Esophagus squamous epithelium (tissue), 5 donors: ENCODE results near the gene RAB5B. TPM values are rescaled to one million over a fixed set of nuclear protein-coding genes. Genes with fewer than 3 reads are reported as not detected.
"Not testable (repeated sequence)": the region's sequence is repeated elsewhere in the genome, so short reads cannot be mapped to it uniquely, and the experiment has no call there.

Experiments
- DNase-seq: peaks from one replicate; lab custom pipeline; 2025; lab: John Stamatoyannopoulos, UW
- H3K27ac ChIP-seq, 4 donors: fragments of 200-600 bp; sonication (generic); one replicate each; pipeline ENCODE4 v1.5.1; 2016 to 2019; ENCODE audit warnings: mild to moderate bottlenecking in 1 of 4
- H3K27me3 ChIP-seq, 4 donors: fragments of 200-600 bp; sonication (generic); 1 replicate in 3 of 4; 2 replicates in 1 of 4; pipeline versions ENCODE4 v1.5.1 to v1.6.0; 2017 to 2021; ENCODE audit warnings: antibody characterized with exemption in 1 of 4
- H3K36me3 ChIP-seq, 3 donors: fragments of 200-600 bp; sonication (generic); one replicate each; pipeline ENCODE4 v1.5.1; 2016 to 2019
- H3K4me1 ChIP-seq, 3 donors: fragments of 200-600 bp; sonication (generic); one replicate each; pipeline ENCODE4 v1.5.1; 2017 to 2019
- H3K4me3 ChIP-seq, 4 donors: fragments of 200-600 bp; sonication (generic); 1 replicate in 3 of 4; 2 replicates in 1 of 4; pipeline ENCODE4 v1.5.1; 2016 to 2019; ENCODE audit warnings: mild to moderate bottlenecking in 2 of 4, moderate library complexity in 1 of 4
- H3K9me3 ChIP-seq, 3 donors: fragments of 200-600 bp; sonication (generic); one replicate each; pipeline ENCODE4 v1.5.1; 2016 to 2019
- POLR2A ChIP-seq, 4 donors: fragments of 450-650 bp; IDR thresholded peaks; one replicate each; pipeline ENCODE4 v1.6.1; 2017; ENCODE audit warnings: antibody characterized with exemption in 4 of 4, mild to moderate bottlenecking in 4 of 4, moderate library complexity in 3 of 4
- WGBS, 2 donors: methylation state at CpG; one replicate each; pipeline ENCODE4 v1.1.5; 2018; 5-methylcytosine and 5-hydroxymethylcytosine counted together
- intact Hi-C: fragments of 100-400 bp; cut with DNase I; formaldehyde crosslinking; loops from one replicate; pipeline ENCODE4 v1.15.0; 2022
- total RNA-seq, 4 donors: library from RNA; depleted of rRNA; stranded (reverse); fragments of >200 nt; gene quantifications; one replicate each; pipeline ENCODE4 v1.1.0, GENCODE V29; 2016
- TF ChIP-seq, protein P1 (sequence below), 6 experiments: fragments of 450-650 bp in 4 of 6; fragments of 200-600 bp in 2 of 6; sonication (generic) in 2 of 6; IDR thresholded peaks; one replicate each; pipeline ENCODE4 v1.5.1; 2016 to 2019; ENCODE audit warnings: antibody characterized with exemption in 6 of 6, mild to moderate bottlenecking in 4 of 6, moderate library complexity in 4 of 6
- donor health status: DM: yes; HTN: yes; CAD: no.

RAB5B gene
- total RNA-seq, 4 donors from 2014 or later, result 78.2 to 94.2 (median 86.4) TPM

DNA sequence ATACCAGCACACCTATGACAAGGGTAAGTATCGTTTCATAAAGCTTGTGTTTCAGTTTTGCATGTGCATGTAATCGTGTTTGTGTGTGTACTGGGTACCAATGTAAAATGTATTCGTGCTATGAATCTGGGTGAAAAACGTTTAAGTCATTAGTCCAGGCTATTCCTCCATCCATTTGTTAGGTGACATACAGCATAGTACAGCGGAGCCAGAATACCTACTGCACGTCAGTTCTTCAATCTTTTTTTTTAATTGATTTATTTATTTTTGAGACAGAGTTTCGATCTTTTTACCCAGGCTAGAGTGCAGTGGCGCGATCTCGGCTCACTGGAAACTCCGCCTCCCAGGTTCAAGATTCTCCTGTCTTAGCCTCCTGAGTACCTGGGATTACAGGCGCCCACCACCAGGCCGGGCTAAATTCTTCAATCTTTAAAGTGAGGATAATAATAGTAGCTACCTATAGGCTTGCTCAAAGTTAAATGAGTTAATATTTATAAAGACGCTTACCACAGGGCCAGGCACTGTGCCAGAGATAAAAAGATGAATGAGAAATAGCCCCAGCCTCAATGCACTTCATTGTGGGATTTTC is 67.2 kb downstream of the RAB5B start:
- WGBS, 2 donors, result 46 to 61% methylated on average over 14 of the region's 14 CpGs
- Histone ChIP-seq H3K9me3 (no peaks in the 10 kb centered on the region), H3K4me3 (peak overlapping the region; percentile 81 to 89 (median 82)), H3K27me3 (no peaks in the 10 kb centered on the region), H3K4me1 (peaks cover 9 to 24% (median 18%) of the 10 kb centered on the region in 3 donors), H3K27ac (peak overlapping the region; percentile 92 to 99 (median 96)), H3K36me3 (peaks cover 0 to 49% (median 21%) of the 10 kb centered on the region in 3 donors)
- DNase-seq, result no peak
- intact Hi-C loops, result loop anchor here (10.0 kb wide), 1 partner anchor 64 kb away; the partner anchor contains the start of gene PA2G4
- no peak for TF ChIP-seq POLR2A (IDR thresholded peaks at IDR 0.05)
- TF ChIP-seq, protein P1, sequence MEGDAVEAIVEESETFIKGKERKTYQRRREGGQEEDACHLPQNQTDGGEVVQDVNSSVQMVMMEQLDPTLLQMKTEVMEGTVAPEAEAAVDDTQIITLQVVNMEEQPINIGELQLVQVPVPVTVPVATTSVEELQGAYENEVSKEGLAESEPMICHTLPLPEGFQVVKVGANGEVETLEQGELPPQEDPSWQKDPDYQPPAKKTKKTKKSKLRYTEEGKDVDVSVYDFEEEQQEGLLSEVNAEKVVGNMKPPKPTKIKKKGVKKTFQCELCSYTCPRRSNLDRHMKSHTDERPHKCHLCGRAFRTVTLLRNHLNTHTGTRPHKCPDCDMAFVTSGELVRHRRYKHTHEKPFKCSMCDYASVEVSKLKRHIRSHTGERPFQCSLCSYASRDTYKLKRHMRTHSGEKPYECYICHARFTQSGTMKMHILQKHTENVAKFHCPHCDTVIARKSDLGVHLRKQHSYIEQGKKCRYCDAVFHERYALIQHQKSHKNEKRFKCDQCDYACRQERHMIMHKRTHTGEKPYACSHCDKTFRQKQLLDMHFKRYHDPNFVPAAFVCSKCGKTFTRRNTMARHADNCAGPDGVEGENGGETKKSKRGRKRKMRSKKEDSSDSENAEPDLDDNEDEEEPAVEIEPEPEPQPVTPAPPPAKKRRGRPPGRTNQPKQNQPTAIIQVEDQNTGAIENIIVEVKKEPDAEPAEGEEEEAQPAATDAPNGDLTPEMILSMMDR (IDR thresholded peaks at IDR 0.05), result peak in 2 of 6 experiments; percentile 16 to 30

GRCh38 chr12:56041552-56042429 is 67.9 kb downstream of the RAB5B start, which contains the start of gene RPS26:
TSS of gene RPS26 (plus strand) at chr12:56041918. CDS start at chr12:56042167, 249 bp downstream.
- peak within 1 kb of the TSS; percentile 81 to 89 (median 82) for H3K4me3 ChIP-seq
- DNase-seq, result peak; percentile 90
- peaks cover 9 to 26% (median 18%) of the 10 kb centered on the region in 3 donors for H3K4me1 ChIP-seq
- intact Hi-C loops, result loop anchor here (10.0 kb wide), 1 partner anchor 63 kb away; the partner anchor contains the start of gene PA2G4
- 0% methylated on average over 28 to 45 of the region's 50 CpGs for WGBS, 2 donors
- peak in 3 of 4 donors; percentile 14 to 95 (median 84) for TF ChIP-seq POLR2A (IDR thresholded peaks at IDR 0.05)
- TF ChIP-seq, protein P1 (IDR thresholded peaks at IDR 0.05), result peak in 3 of 6 experiments; percentile 12 to 61 (median 30)
- peak within 1 kb of the TSS; percentile 92 to 99 (median 96) for H3K27ac ChIP-seq
- H3K9me3 ChIP-seq, result no peaks in the 10 kb centered on the region
- H3K27me3 ChIP-seq, result no peaks in the 10 kb centered on the region
- peaks cover 0 to 44% (median 21%) of the 10 kb centered on the region in 3 donors for H3K36me3 ChIP-seq

DNA sequence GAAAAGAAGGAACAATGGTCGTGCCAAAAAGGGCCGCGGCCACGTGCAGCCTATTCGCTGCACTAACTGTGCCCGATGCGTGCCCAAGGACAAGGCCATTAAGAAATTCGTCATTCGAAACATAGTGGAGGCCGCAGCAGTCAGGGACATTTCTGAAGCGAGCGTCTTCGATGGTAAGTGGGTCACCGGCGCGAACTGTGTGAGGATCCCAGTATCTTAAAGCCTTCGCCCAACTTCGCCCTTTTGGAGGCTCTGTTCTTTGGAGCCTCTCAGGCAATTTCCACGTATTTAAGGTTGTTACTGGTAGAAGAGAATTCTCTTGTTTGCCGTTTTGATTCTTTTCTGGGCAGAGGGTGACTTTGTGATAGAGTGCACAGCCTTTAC is 68.5 kb downstream of the RAB5B start:
- intact Hi-C loops, result loop anchor here (10.0 kb wide), 1 partner anchor 62 kb away; the partner anchor contains the start of gene PA2G4
- 0 to 1% methylated on average over 11 to 17 of the region's 20 CpGs for WGBS, 2 donors

DNA sequence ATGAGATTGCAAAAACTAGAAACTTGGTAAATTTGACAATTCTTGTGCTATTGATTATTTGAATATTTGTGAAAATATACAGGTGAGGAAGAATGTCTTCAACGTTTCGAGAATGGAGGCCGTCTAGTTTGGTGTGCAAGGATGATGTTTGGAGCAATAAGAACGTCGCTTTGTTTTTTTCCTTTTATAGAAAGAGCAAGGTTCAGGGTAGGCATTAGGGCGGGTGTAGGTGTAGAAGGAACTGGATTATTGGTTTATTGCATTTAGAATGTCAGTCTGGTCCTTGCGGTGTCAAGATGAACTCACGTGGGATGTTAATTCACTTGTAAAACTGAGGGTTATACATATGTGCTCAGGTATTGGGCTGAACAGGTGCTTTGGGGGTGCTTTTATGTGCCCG is 69.0 kb downstream of the RAB5B start:
- peak overlapping the region in 3 of 4 donors; percentile 92 to 99 (median 94) for H3K27ac ChIP-seq
- no peaks in the 10 kb centered on the region for H3K9me3 ChIP-seq
- no peaks in the 10 kb centered on the region for H3K27me3 ChIP-seq
- H3K36me3 ChIP-seq, result peaks cover 0 to 35% (median 21%) of the 10 kb centered on the region in 3 donors
- 14 to 19% methylated on average over 9 of the region's 9 CpGs for WGBS, 2 donors
- DNase-seq, result no peak
- peaks cover 9 to 34% (median 21%) of the 10 kb centered on the region in 3 donors for H3K4me1 ChIP-seq
- TF ChIP-seq POLR2A (IDR thresholded peaks at IDR 0.05), result no peak
- TF ChIP-seq, protein P1 (IDR thresholded peaks at IDR 0.05), result no peak
- intact Hi-C loops, result loop anchor here (10.0 kb wide), 1 partner anchor 62 kb away; the partner anchor contains the start of gene PA2G4
- H3K4me3 ChIP-seq, result peak overlapping the region; percentile 81 to 89 (median 82)

More for the DNA sequence above, 68.5 kb downstream of the RAB5B start:
- Histone ChIP-seq H3K36me3 (peaks cover 0 to 38% (median 21%) of the 10 kb centered on the region in 3 donors), H3K4me1 (peaks cover 9 to 33% (median 21%) of the 10 kb centered on the region in 3 donors), H3K4me3 (peak overlapping the region; percentile 81 to 89 (median 82)), H3K27ac (peak overlapping the region; percentile 92 to 99 (median 96))
- H3K27me3 ChIP-seq, H3K9me3 ChIP-seq, DNase-seq: not testable (repeated sequence)

Other genes with a start within 250 kb of the RAB5B start
- 100 to 1,000 TPM; 144 to 349 (median 264) TPM for gene CD63, start 245.1 kb upstream of the RAB5B start, total RNA-seq
- gene GDF11, start 231.0 kb upstream of the RAB5B start, total RNA-seq, result 1 to 10 TPM in 3 of 4 donors, under 1 TPM in 1; 0.19 to 1.9 (median 1.5) TPM
- gene SARNP, start 156.4 kb upstream of the RAB5B start, total RNA-seq, result 10 to 100 TPM; 22.6 to 60.1 (median 53.7) TPM
- 10 to 100 TPM; 29.9 to 31.9 (median 31.1) TPM for gene ORMDL2, start 156.0 kb upstream of the RAB5B start, total RNA-seq
- 10 to 100 TPM; 15.3 to 30.2 (median 19.9) TPM for gene DNAJC14, start 144.5 kb upstream of the RAB5B start, total RNA-seq
- gene MMP19, start 131.1 kb upstream of the RAB5B start, total RNA-seq, result 1 to 10 TPM; 1.5 to 3.1 (median 1.8) TPM
- gene PYM1, start 46.2 kb upstream of the RAB5B start, total RNA-seq, result 100 to 1,000 TPM in 1 of 4 donors, 10 to 100 TPM in 3; 60.7 to 107 (median 85.0) TPM
- gene DGKA, start 42.9 kb upstream of the RAB5B start, total RNA-seq, result 100 to 1,000 TPM in 3 of 4 donors, 10 to 100 TPM in 1; 95.7 to 209 (median 159) TPM
- gene PMEL, start 8.0 kb upstream of the RAB5B start, total RNA-seq, result 1 to 10 TPM in 1 of 4 donors, under 1 TPM in 3; 0.48 to 3.4 (median 0.67) TPM
- gene CDK2, start 7.2 kb upstream of the RAB5B start, total RNA-seq, result 10 to 100 TPM; 11.1 to 22.6 (median 17.0) TPM
- gene SUOX, start 23.2 kb downstream of the RAB5B start, total RNA-seq, result 10 to 100 TPM; 16.0 to 30.0 (median 18.5) TPM
- gene IKZF4, start 47.0 kb downstream of the RAB5B start, total RNA-seq, result 1 to 10 TPM; 1.2 to 2.0 (median 1.9) TPM
- 1,000 to 10,000 TPM in 2 of 4 donors, 100 to 1,000 TPM in 2; 381 to 1,639 (median 1,040) TPM for gene RPS26, start 67.8 kb downstream of the RAB5B start, total RNA-seq
- gene ERBB3, start 106.1 kb downstream of the RAB5B start, total RNA-seq, result 100 to 1,000 TPM in 1 of 4 donors, 10 to 100 TPM in 3; 36.0 to 125 (median 82.8) TPM
- 100 to 1,000 TPM in 3 of 4 donors, 10 to 100 TPM in 1; 89.3 to 206 (median 176) TPM for gene PA2G4, start 130.5 kb downstream of the RAB5B start, total RNA-seq
- 1,000 to 10,000 TPM in 3 of 4 donors, 100 to 1,000 TPM in 1; 966 to 4,641 (median 3,066) TPM for gene RPL41, start 142.6 kb downstream of the RAB5B start, total RNA-seq
- gene ZC3H10, start 144.2 kb downstream of the RAB5B start, total RNA-seq, result 1 to 10 TPM; 1.5 to 3.8 (median 2.3) TPM
- gene ESYT1, start 154.2 kb downstream of the RAB5B start, total RNA-seq, result 10 to 100 TPM; 42.6 to 70.8 (median 62.5) TPM
- 10 to 100 TPM; 26.3 to 51.0 (median 37.8) TPM for gene MYL6B, start 178.5 kb downstream of the RAB5B start, total RNA-seq
- gene MYL6, start 184.3 kb downstream of the RAB5B start, total RNA-seq, result 1,000 to 10,000 TPM; 1,011 to 2,279 (median 1,490) TPM
- 10 to 100 TPM; 31.7 to 64.9 (median 46.1) TPM for gene SMARCC2, start 215.4 kb downstream of the RAB5B start, total RNA-seq
- 10 to 100 TPM; 21.1 to 42.5 (median 28.6) TPM for gene RNF41, start 247.8 kb downstream of the RAB5B start, total RNA-seq